K562 (cell line): Measurements from ENCODE around the gene KIF19. TPM values are rescaled to one million over a fixed set of nuclear protein-coding genes. Genes with fewer than 3 reads are reported as not detected.

ENCODE experiments used
- E2F6 ChIP-seq, 2 experiments: IDR thresholded peaks; 2 replicates each; pipeline ENCODE4 v1.6.1; 2011; ENCODE audit warnings: borderline replicate concordance in 1 of 2, control low read depth in 1 of 2, low read depth in 1 of 2, low read length in 1 of 2, mild to moderate bottlenecking in 1 of 2, mixed read lengths in 1 of 2, moderate library complexity in 1 of 2; ENCODE audit not compliant: insufficient read depth in 1 of 2, insufficient read length in 1 of 2, poor library complexity in 1 of 2, severe bottlenecking in 1 of 2; ENCODE audit errors: extremely low read depth in 1 of 2
- EGR1 ChIP-seq: fragments of 450-650 bp; conservative IDR thresholded peaks from 2 replicates; pipeline ENCODE4 v1.6.1; 2017; ENCODE audit warnings: mild to moderate bottlenecking
- HDAC8 ChIP-seq: fragments of 450-650 bp; IDR thresholded peaks from 2 replicates; pipeline ENCODE4 v1.6.1; 2016; ENCODE audit warnings: mild to moderate bottlenecking, missing genetic modification characterization, moderate library complexity, missing compliant biosample characterization
- PYGO2 ChIP-seq: fragments of 450-650 bp; IDR thresholded peaks from 2 replicates; pipeline ENCODE4 v1.6.1; 2016; ENCODE audit warnings: mild to moderate bottlenecking, missing genetic modification characterization, moderate library complexity, missing compliant biosample characterization
- RBM15 ChIP-seq: fragments of 200-400 bp; formaldehyde crosslinking; IDR thresholded peaks from 2 replicates; pipeline ENCODE4 v1.6.1; 2018; ENCODE audit warnings: mild to moderate bottlenecking, low read length, moderate library complexity; ENCODE audit not compliant: insufficient read depth
- STAT6 ChIP-seq: sonication (generic); formaldehyde crosslinking; IDR thresholded peaks from 2 replicates; pipeline ENCODE4 v1.8.1; 2023; ENCODE audit warnings: mild to moderate bottlenecking, missing genetic modification reagents
- TRIM24 ChIP-seq, 2 experiments: fragments of 450-650 bp; IDR thresholded peaks; 2 replicates each; pipeline ENCODE4 v1.6.1; 2016
- ZNF347 ChIP-seq: fragments of 450-650 bp; formaldehyde crosslinking; IDR thresholded peaks from 2 replicates; pipeline ENCODE4 v1.4.0; 2020; ENCODE audit warnings: low read depth, mild to moderate bottlenecking, moderate library complexity
- ZNF507 ChIP-seq: conservative IDR thresholded peaks from 2 replicates; pipeline ENCODE4 v1.6.1; 2017; ENCODE audit warnings: missing genetic modification characterization, missing compliant biosample characterization
- ZNF644 ChIP-seq: fragments of 200-800 bp; sonication (Bioruptor generic); IDR thresholded peaks from 2 replicates; pipeline ENCODE4 v1.6.1; 2016; ENCODE audit warnings: low read depth, missing genetic modification characterization, missing compliant biosample characterization
- polyA plus RNA-seq, 8 experiments: library from polyadenylated mRNA; depleted of rRNA in 4 of 8; stranded (reverse) in 5 of 8; unstranded in 3 of 8; fragments of >200 nt; fragmentation: Nextera tagmentation in 2 of 8; fragmentation: Illumina TruSeq in 1 of 8; extraction: Ambion mirVana in 2 of 8; extraction: Trizol in 1 of 8; gene quantifications; 2 replicates each; pipeline versions ENCODE4 v1.2.1 to v1.2.3, GENCODE V29; 2011 to 2014; ENCODE audit warnings: inconsistent platforms in 1 of 8, missing spikeins in 1 of 8
- total RNA-seq, 7 experiments: library from RNA; depleted of rRNA in 6 of 7; stranded (reverse); fragments of >200 nt in 6 of 7; fragmentation: Illumina TruSeq in 2 of 7; extraction: Trizol in 2 of 7; gene quantifications; 2 replicates each; pipeline versions ENCODE4 v1.2.1 to v1.2.3, GENCODE V29; 2011 to 2021; ENCODE audit warnings: low replicate concordance in 1 of 7
- TF ChIP-seq, protein P1 (sequence below): fragments of 250-450 bp; sonication (Bioruptor Pico); IDR thresholded peaks from 2 replicates; pipeline ENCODE4 v1.5.0; 2020; ENCODE audit warnings: mild to moderate bottlenecking, borderline replicate concordance
- TF ChIP-seq, protein P2 (sequence below), 2 experiments: fragments of 450-650 bp; IDR thresholded peaks; 2 replicates each; pipeline ENCODE4 v1.6.1; 2016; ENCODE audit warnings: mild to moderate bottlenecking in 2 of 2, borderline replicate concordance in 1 of 2, low read depth in 1 of 2, moderate library complexity in 1 of 2

The KIF19 gene
- total and polyA plus RNA-seq, 9 of the 15 experiments (the other 6 are each of a cell fraction or from before 2014, with no cell fraction given) = 0.10 TPM; not detected in 8

DNA sequence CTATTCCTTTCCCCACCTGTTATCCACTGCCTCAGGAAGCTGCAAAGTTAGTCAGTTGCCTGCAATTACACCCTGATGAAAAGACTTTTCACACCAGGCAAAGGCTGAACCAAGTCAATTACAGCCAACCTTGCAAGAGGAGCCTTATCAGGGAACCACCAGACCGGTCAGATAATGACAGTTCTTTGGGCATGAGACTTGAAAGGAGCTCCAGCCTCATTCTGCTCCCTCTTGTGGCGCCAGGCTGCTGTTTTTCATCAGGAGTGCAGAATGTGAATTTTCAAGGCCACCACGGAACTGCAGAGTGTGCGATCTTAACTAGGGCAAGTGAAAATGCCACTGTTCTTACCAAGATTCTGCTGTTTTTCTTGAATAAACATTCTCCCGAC, 29.5 kb upstream of the KIF19 start (continued):
- TF ChIP-seq E2F6 (IDR thresholded peaks at IDR 0.05; ENCODE audit: borderline replicate concordance in 1 of 2, extremely low read depth in 1 of 2, insufficient read depth in 1 of 2, insufficient read length in 1 of 2, low read depth in 1 of 2, low read length in 1 of 2, poor library complexity in 1 of 2, severe bottlenecking in 1 of 2) (peak; percentile 20 to 25), TRIM24 (IDR thresholded peaks at IDR 0.05) (peak; percentile 63 to 80), ZNF644 (tag) (no peak), HDAC8 (tag) (no peak), RBM15 (no peak), ZNF347 (CRISPR knock-in tag) (no peak), EGR1 (no peak), STAT6 (CRISPR knock-in tag) (no peak), ZNF507 (tag) (no peak), PYGO2 (tag) (no peak)
- TF ChIP-seq, protein P1, sequence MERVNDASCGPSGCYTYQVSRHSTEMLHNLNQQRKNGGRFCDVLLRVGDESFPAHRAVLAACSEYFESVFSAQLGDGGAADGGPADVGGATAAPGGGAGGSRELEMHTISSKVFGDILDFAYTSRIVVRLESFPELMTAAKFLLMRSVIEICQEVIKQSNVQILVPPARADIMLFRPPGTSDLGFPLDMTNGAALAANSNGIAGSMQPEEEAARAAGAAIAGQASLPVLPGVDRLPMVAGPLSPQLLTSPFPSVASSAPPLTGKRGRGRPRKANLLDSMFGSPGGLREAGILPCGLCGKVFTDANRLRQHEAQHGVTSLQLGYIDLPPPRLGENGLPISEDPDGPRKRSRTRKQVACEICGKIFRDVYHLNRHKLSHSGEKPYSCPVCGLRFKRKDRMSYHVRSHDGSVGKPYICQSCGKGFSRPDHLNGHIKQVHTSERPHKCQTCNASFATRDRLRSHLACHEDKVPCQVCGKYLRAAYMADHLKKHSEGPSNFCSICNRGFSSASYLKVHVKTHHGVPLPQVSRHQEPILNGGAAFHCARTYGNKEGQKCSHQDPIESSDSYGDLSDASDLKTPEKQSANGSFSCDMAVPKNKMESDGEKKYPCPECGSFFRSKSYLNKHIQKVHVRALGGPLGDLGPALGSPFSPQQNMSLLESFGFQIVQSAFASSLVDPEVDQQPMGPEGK (CRISPR knock-in tag) = no peak
- TF ChIP-seq, protein P2, sequence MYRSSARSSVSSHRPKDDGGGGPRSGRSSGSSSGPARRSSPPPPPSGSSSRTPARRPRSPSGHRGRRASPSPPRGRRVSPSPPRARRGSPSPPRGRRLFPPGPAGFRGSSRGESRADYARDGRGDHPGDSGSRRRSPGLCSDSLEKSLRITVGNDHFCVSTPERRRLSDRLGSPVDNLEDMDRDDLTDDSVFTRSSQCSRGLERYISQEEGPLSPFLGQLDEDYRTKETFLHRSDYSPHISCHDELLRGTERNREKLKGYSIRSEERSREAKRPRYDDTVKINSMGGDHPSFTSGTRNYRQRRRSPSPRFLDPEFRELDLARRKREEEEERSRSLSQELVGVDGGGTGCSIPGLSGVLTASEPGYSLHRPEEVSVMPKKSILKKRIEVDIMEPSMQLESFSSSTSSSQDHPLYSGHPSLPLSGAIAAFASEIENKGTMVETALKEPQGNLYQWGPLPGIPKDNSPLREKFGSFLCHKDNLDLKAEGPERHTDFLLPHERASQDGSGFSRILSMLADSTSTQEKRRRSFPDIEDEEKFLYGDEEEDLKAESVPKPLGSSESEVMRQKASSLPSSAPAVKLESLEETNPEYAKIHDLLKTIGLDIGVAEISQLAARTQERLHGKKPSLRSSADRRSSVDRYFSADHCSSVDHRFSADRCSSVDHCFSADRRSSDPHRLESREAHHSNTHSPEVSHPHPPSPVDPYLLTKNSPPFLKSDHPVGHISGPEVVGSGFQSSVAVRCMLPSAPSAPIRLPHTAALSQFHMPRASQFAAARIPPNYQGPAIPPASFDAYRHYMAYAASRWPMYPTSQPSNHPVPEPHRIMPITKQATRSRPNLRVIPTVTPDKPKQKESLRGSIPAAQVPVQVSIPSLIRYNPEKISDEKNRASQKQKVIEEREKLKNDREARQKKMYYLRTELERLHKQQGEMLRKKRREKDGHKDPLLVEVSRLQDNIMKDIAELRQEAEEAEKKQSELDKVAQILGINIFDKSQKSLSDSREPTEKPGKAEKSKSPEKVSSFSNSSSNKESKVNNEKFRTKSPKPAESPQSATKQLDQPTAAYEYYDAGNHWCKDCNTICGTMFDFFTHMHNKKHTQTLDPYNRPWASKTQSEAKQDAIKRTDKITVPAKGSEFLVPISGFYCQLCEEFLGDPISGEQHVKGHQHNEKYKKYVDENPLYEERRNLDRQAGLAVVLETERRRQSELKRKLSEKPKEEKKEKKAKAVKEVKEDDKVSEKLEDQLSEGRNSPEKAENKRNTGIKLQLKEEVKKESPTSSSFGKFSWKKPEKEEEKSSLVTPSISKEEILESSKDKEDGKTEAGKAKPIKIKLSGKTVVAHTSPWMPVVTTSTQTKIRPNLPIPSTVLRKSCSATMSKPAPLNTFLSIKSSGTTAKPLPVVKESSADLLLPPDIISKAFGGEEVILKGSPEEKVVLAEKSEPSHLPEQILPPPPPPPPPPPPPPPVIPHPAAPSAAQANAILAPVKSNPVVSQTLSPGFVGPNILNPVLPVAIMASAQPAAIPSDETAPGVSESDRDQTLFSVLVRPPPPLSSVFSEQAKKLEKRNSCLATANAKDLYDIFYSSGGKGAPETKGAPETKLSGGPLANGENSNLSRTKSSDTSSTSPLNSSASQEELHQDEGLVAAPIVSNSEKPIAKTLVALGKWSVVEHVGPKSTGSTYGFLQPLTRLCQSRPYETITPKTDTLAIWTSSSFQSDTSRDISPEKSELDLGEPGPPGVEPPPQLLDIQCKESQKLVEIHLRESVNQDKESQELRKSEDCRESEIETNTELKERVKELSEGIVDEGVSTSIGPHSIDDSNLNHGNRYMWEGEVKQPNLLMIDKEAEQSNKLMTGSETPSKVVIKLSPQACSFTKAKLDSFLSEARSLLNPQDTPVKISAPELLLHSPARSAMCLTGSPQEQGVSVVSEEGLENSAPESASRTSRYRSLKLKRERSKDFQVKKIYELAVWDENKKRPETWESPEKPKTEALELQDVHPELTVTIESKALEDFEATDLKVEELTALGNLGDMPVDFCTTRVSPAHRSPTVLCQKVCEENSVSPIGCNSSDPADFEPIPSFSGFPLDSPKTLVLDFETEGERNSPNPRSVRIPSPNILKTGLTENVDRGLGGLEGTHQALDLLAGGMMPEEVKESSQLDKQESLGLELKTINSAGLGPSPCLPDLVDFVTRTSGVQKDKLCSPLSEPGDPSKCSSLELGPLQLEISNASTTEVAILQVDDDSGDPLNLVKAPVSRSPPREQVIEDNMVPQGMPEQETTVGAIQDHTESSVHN (IDR thresholded peaks at IDR 0.05; ENCODE audit: borderline replicate concordance in 1 of 2, low read depth in 1 of 2) = 0 out of 4 replicates have a peak, but pooled peaks of 1 of the 2 experiments have one; percentile 28
